ENCODE results near the gene MPZL1.

The MPZL1 gene

GRCh38 chr1:167693425-167694045, 28.2 kb upstream of the MPZL1 start:
- in situ Hi-C loops (cut with MboI; ENCODE audit: low pct_unique_long_range_greater_than_20kb, low sequenced_read_pairs, unreplicated experiment) = no loop called here
- no peak for DNase-seq (ENCODE audit: low spot score)
- no peak for TF ChIP-seq CTCF (IDR thresholded peaks at IDR 0.05; ENCODE audit: extremely low read depth, insufficient read depth, missing control alignments)

- no peak for TF ChIP-seq CTCF (IDR thresholded peaks at IDR 0.05; ENCODE audit: extremely low read depth, insufficient read depth, missing control alignments)
- no peak for DNase-seq (ENCODE audit: low spot score)
- in situ Hi-C loops (cut with MboI; ENCODE audit: low pct_unique_long_range_greater_than_20kb, low sequenced_read_pairs, unreplicated experiment) = no loop called here
Observed at GRCh38 chr1:167694691-167695090, 27.1 kb upstream of the MPZL1 start.

GRCh38 chr1:167695147-167695546, 26.6 kb upstream of the MPZL1 start:
- in situ Hi-C loops (cut with MboI; ENCODE audit: low pct_unique_long_range_greater_than_20kb, low sequenced_read_pairs, unreplicated experiment) = no loop called here
- DNase-seq (ENCODE audit: low spot score) = no peak
- TF ChIP-seq CTCF (IDR thresholded peaks at IDR 0.05; ENCODE audit: extremely low read depth, insufficient read depth, missing control alignments) = no peak

GRCh38 chr1:167695756-167696561, 25.8 kb upstream of the MPZL1 start:
- no peak for DNase-seq (ENCODE audit: low spot score)
- in situ Hi-C loops (cut with MboI; ENCODE audit: low pct_unique_long_range_greater_than_20kb, low sequenced_read_pairs, unreplicated experiment) = no loop called here
- TF ChIP-seq CTCF (IDR thresholded peaks at IDR 0.05; ENCODE audit: extremely low read depth, insufficient read depth, missing control alignments) = no peak

- no peak for DNase-seq (ENCODE audit: low spot score)
- in situ Hi-C loops (cut with MboI; ENCODE audit: low pct_unique_long_range_greater_than_20kb, low sequenced_read_pairs, unreplicated experiment) = no loop called here
- TF ChIP-seq CTCF (IDR thresholded peaks at IDR 0.05; ENCODE audit: extremely low read depth, insufficient read depth, missing control alignments) = no peak
Observed at GRCh38 chr1:167697667-167698141, 24.1 kb upstream of the MPZL1 start.

GRCh38 chr1:167698313-167698712, 23.5 kb upstream of the MPZL1 start:
- TF ChIP-seq CTCF (IDR thresholded peaks at IDR 0.05; ENCODE audit: extremely low read depth, insufficient read depth, missing control alignments) = no peak
- no peak for DNase-seq (ENCODE audit: low spot score)
- in situ Hi-C loops (cut with MboI; ENCODE audit: low pct_unique_long_range_greater_than_20kb, low sequenced_read_pairs, unreplicated experiment) = no loop called here
